ENCODE results near the gene SGO1. TPM values are rescaled to one million over a fixed set of nuclear protein-coding genes. Genes with fewer than 3 reads are reported as not detected.

SGO1 gene
- total RNA-seq, 1 experiment from 2014 or later, result 14.8 TPM

GRCh38 chr3:20125289-20125688 is 60.7 kb downstream of the SGO1 start:
- H3K27me3 ChIP-seq (ENCODE audit: control insufficient read depth, insufficient read depth, low read length), result no peaks in the 10 kb centered on the region
- H3K4me3 ChIP-seq (ENCODE audit: low read depth in 2 of 2, low read length in 2 of 2), result no peak overlapping the region
- H3K27ac ChIP-seq (ENCODE audit: low read length), result no peak overlapping the region
- ChIA-PET POLR2A (interaction anchor here (0.6 kb wide), 1 partner anchor 834 kb away, joined by 3 read pairs; no protein-coding TSS in a partner anchor), CTCF (no interaction called here)
- in situ Hi-C loops (cut with HindIII; ENCODE audit: low pct_unique_long_range_greater_than_20kb, low sequenced_read_pairs), result no loop called here
- H3K4me1 ChIP-seq (ENCODE audit: control insufficient read depth, insufficient read depth, low read length), result no peaks in the 10 kb centered on the region
- intact Hi-C loops (cut with micrococcal nuclease; ENCODE audit: unreplicated experiment), result no loop called here
- no TSS peak for BruUV-seq (replicated peaks)
- H3K9me3 ChIP-seq (ENCODE audit: control insufficient read depth, insufficient read depth, low read depth, low read length), result no peaks in the 10 kb centered on the region
- TF ChIP-seq SIN3A (IDR thresholded peaks at IDR 0.05; ENCODE audit: borderline replicate concordance, insufficient read depth, low read depth, low read length), result no peak
- TF ChIP-seq POLR2AphosphoS5 (IDR thresholded peaks at IDR 0.05; ENCODE audit: low read depth, low read length), result no peak
- no peak for TF ChIP-seq TCF7L2 (IDR thresholded peaks at IDR 0.05; ENCODE audit: low read depth, low read length)
- no peak for TF ChIP-seq REST (IDR thresholded peaks at IDR 0.05; ENCODE audit: insufficient read depth in 1 of 2, low read depth in 2 of 2, low read length in 1 of 2)
- TF ChIP-seq CTCF (IDR thresholded peaks at IDR 0.05), result no peak
- ATAC-seq (no peak), DNase-seq (ENCODE audit: low read depth, low spot score) (no peak)
- H3K36me3 ChIP-seq (ENCODE audit: control insufficient read depth, insufficient read depth, low read length), result no peaks in the 10 kb centered on the region

GRCh38 chr3:20123131-20123652 is 62.8 kb downstream of the SGO1 start:
- DNase-seq (ENCODE audit: low read depth, low spot score), result no peak
- CTCF ChIA-PET, result no interaction called here
- no peaks in the 10 kb centered on the region for H3K4me1 ChIP-seq (ENCODE audit: control insufficient read depth, insufficient read depth, low read length)
- in situ Hi-C loops (cut with HindIII; ENCODE audit: low pct_unique_long_range_greater_than_20kb, low sequenced_read_pairs) (no loop called here), intact Hi-C loops (cut with micrococcal nuclease; ENCODE audit: unreplicated experiment) (no loop called here)
- no peak for ATAC-seq
- no peaks in the 10 kb centered on the region for H3K9me3 ChIP-seq (ENCODE audit: control insufficient read depth, insufficient read depth, low read depth, low read length)
- POLR2A ChIA-PET, result no interaction called here
- no peaks in the 10 kb centered on the region for H3K27me3 ChIP-seq (ENCODE audit: control insufficient read depth, insufficient read depth, low read length)
- no peaks in the 10 kb centered on the region for H3K36me3 ChIP-seq (ENCODE audit: control insufficient read depth, insufficient read depth, low read length)
- no peak for TF ChIP-seq TCF7L2 (IDR thresholded peaks at IDR 0.05; ENCODE audit: low read depth, low read length)
- no peak for TF ChIP-seq POLR2AphosphoS5 (IDR thresholded peaks at IDR 0.05; ENCODE audit: low read depth, low read length)
- TF ChIP-seq SIN3A (IDR thresholded peaks at IDR 0.05; ENCODE audit: borderline replicate concordance, insufficient read depth, low read depth, low read length), result no peak
- no peak for TF ChIP-seq CTCF (IDR thresholded peaks at IDR 0.05)
- no peak for TF ChIP-seq REST (IDR thresholded peaks at IDR 0.05; ENCODE audit: insufficient read depth in 1 of 2, low read depth in 2 of 2, low read length in 1 of 2)
- BruUV-seq (replicated peaks), result no TSS peak
- H3K4me3 ChIP-seq (ENCODE audit: low read depth in 2 of 2, low read length in 2 of 2), result no peak overlapping the region
- H3K27ac ChIP-seq (ENCODE audit: low read length), result no peak overlapping the region
